ENCODE measurements around the gene GPR78.
A peak's percentile ranks its signal among the peaks of the same experiment; 100 is the strongest.

The GPR78 gene

DNA sequence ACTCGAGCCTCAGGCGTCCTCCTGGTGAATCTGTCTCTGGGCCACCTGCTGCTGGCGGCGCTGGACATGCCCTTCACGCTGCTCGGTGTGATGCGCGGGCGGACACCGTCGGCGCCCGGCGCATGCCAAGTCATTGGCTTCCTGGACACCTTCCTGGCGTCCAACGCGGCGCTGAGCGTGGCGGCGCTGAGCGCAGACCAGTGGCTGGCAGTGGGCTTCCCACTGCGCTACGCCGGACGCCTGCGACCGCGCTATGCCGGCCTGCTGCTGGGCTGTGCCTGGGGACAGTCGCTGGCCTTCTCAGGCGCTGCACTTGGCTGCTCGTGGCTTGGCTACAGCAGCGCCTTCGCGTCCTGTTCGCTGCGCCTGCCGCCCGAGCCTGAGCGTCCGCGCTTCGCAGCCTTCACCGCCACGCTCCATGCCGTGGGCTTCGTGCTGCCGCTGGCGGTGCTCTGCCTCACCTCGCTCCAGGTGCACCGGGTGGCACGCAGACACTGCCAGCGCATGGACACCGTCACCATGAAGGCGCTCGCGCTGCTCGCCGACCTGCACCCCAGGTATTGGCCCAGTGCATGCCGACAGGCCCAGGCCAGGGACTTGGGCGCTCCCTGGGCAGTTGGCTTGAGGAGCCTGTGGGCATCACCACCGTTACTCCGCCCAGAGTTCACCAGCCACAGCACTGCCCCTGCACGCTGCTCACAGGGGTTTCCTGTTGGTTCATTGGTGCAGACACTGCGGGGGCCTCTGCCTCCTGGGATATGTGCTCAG lies 1.1 kb downstream of the GPR78 start:
- 32% methylated on average over 66 of the region's 66 CpGs for WGBS
- peak overlapping the region; percentile 49 for H3K4me3 ChIP-seq (ENCODE audit: low read length)
- H3K27me3 ChIP-seq (ENCODE audit: insufficient read depth, low read length) = peaks cover 61% of the 10 kb centered on the region

DNA sequence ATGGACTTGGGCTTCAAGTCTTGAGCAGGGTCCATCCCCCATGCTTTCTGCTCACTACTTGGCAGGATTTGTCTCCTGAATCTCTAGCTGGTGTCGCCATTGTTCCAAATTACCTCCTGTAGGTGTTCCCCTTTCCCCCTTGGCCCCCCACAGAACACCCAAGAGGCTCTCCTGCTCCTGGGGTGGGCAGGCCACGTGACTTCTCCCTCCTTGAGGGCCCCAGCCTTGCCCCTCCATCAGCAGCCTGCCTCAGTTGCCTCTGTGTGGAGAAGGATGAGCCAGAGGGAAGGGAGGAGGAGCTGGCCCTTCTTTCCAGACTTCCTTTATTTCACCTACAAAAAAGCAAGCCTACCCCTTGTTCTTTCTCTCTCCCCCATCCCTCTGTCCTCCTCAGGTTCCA lies 1.8 kb downstream of the GPR78 start:
- H3K9ac ChIP-seq (ENCODE audit: low read depth, low read length) = no peak overlapping the region
- peaks cover 4% of the 10 kb centered on the region; the same call in 1 of the 2 replicates for H3K4me1 ChIP-seq (ENCODE audit: insufficient read depth, low read length)
- H3K9me3 ChIP-seq (ENCODE audit: insufficient read depth, low read depth, low read length) = no peaks in the 10 kb centered on the region
- no peaks in the 10 kb centered on the region for H3K36me3 ChIP-seq (ENCODE audit: insufficient read depth, low read length)
- H3K4me3 ChIP-seq (ENCODE audit: low read length) = no peak overlapping the region
- 72% methylated on average over 2 of the region's 2 CpGs for WGBS
- peaks cover 58% of the 10 kb centered on the region for H3K27me3 ChIP-seq (ENCODE audit: insufficient read depth, low read length)
- no peak overlapping the region for H3K27ac ChIP-seq (ENCODE audit: low read depth, low read length)

More for the DNA sequence above, 1.1 kb downstream of the GPR78 start:
- Histone ChIP-seq H3K9me3 (ENCODE audit: insufficient read depth, low read depth, low read length) (no peaks in the 10 kb centered on the region), H3K27ac (ENCODE audit: low read depth, low read length) (no peak overlapping the region), H3K9ac (ENCODE audit: low read depth, low read length) (no peak overlapping the region), H3K4me1 (ENCODE audit: insufficient read depth, low read length) (peaks cover 4% of the 10 kb centered on the region; the same call in 1 of the 2 replicates), H3K36me3 (ENCODE audit: insufficient read depth, low read length) (no peaks in the 10 kb centered on the region)

DNA sequence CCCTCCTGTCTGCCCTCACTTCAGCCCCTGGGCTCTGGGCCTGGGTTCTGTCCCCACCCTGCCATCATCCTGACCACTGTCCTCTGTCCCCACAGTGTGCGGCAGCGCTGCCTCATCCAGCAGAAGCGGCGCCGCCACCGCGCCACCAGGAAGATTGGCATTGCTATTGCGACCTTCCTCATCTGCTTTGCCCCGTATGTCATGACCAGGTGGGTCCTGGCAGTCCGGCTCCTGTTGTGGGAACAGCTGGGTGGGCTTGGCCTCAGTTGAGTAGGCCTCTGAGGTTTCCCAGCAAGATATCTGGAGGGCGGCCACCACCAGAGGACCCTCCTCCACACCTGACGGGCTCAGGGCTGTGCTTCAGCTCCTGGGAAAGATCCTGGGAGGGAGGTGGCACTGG lies 2.2 kb downstream of the GPR78 start:
- no peak overlapping the region for H3K27ac ChIP-seq (ENCODE audit: low read depth, low read length)
- no peak overlapping the region for H3K9ac ChIP-seq (ENCODE audit: low read depth, low read length)
- peaks cover 54% of the 10 kb centered on the region for H3K27me3 ChIP-seq (ENCODE audit: insufficient read depth, low read length)
- H3K36me3 ChIP-seq (ENCODE audit: insufficient read depth, low read length) = no peaks in the 10 kb centered on the region
- no peaks in the 10 kb centered on the region for H3K9me3 ChIP-seq (ENCODE audit: insufficient read depth, low read depth, low read length)
- WGBS = 94% methylated on average over 12 of the region's 12 CpGs
- H3K4me3 ChIP-seq (ENCODE audit: low read length) = no peak overlapping the region
- H3K4me1 ChIP-seq (ENCODE audit: insufficient read depth, low read length) = peaks cover 4% of the 10 kb centered on the region; the same call in 1 of the 2 replicates

DNA sequence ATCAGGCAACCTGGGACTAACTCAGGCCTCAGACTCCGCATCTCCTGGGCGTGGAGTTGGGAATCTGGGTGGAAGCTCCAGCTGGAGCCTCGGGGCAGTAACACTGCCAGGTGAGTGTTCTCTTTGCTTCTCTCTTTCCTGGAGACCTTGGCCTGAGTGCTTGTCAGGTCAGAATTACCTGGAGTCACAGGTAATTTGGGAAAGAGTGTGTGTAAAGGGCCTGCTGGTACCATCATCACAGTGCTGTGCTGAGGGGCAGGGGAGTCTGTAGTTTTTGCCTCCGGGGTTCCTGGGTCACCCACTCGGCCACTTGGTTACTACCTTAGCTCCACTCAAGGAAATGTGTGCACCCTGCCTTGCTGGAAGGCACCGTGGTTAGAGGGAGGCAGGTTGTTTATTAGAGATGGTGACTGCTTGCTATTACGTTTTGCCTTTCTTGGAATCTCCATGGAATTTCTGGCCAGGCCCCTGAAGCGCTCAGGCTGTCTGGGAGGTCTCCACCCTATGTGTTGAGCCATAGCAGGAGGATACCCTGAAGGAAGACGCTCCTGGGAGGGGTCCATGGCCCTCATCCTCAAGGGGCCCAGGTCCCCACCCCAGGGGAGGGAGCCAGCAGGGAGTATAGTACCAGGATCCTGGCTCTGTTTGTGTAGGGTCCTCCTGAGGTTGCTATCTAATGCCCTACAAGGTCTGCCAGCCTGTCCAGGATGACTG lies 2.9 kb downstream of the GPR78 start:
- H3K36me3 ChIP-seq (ENCODE audit: insufficient read depth, low read length) = no peaks in the 10 kb centered on the region
- H3K27ac ChIP-seq (ENCODE audit: low read depth, low read length) = no peak overlapping the region
- H3K4me1 ChIP-seq (ENCODE audit: insufficient read depth, low read length) = peaks cover 4% of the 10 kb centered on the region; the same call in 1 of the 2 replicates
- no peak overlapping the region for H3K9ac ChIP-seq (ENCODE audit: low read depth, low read length)
- H3K4me3 ChIP-seq (ENCODE audit: low read length) = no peak overlapping the region
- H3K27me3 ChIP-seq (ENCODE audit: insufficient read depth, low read length) = peaks cover 51% of the 10 kb centered on the region
- no peaks in the 10 kb centered on the region for H3K9me3 ChIP-seq (ENCODE audit: insufficient read depth, low read depth, low read length)
- WGBS = 85% methylated on average over 9 of the region's 9 CpGs

DNA sequence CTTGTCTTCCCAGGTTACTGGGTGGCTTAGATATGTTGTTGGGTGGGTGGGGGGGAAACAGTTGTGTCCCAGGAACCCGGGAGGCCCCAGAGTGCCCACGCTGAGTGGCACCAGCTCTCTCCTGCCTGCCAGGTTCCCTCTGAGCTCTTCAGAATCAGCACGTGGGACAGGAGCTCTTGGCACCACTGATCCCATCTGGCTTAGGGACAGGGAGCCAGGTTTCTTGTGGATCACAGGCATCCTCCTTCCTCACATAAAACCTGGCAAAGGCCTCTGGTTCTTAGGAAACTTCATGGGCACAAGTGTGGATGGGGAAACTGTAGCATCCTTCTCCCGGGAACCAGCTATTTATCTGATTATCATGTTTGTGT lies 3.4 kb downstream of the GPR78 start:
- Histone ChIP-seq H3K27me3 (ENCODE audit: insufficient read depth, low read length) (peaks cover 49% of the 10 kb centered on the region), H3K4me1 (ENCODE audit: insufficient read depth, low read length) (peaks cover 4% of the 10 kb centered on the region; the same call in 1 of the 2 replicates), H3K27ac (ENCODE audit: low read depth, low read length) (no peak overlapping the region), H3K9ac (ENCODE audit: low read depth, low read length) (no peak overlapping the region), H3K9me3 (ENCODE audit: insufficient read depth, low read depth, low read length) (no peaks in the 10 kb centered on the region), H3K36me3 (ENCODE audit: insufficient read depth, low read length) (no peaks in the 10 kb centered on the region), H3K4me3 (ENCODE audit: low read length) (no peak overlapping the region)
- WGBS = 77% methylated on average over 4 of the region's 4 CpGs

DNA sequence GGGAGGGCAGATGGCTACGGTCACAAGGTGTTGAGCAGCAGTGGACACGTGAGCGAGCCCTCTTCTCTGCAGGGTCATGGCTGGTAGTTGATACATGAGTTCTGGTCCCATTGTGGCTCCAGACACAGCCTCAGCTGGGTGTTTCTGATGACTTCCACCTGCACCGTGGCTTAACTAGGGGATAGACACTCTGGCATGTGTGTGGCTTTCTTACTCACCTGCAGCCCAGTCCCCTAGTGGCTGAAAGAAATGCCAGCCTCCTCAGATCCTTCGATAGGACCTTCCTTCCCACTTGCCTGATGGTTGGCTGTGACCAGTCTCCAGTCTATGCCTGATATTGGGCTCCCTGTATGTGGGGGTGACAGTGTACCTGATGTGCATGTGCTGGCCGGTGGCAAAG lies 5.0 kb downstream of the GPR78 start:
- Histone ChIP-seq H3K27me3 (ENCODE audit: insufficient read depth, low read length) (peaks cover 36% of the 10 kb centered on the region), H3K4me1 (ENCODE audit: insufficient read depth, low read length) (peaks cover 5% of the 10 kb centered on the region; the same call in 1 of the 2 replicates)
- 72% methylated on average over 6 of the region's 6 CpGs for WGBS

DNA sequence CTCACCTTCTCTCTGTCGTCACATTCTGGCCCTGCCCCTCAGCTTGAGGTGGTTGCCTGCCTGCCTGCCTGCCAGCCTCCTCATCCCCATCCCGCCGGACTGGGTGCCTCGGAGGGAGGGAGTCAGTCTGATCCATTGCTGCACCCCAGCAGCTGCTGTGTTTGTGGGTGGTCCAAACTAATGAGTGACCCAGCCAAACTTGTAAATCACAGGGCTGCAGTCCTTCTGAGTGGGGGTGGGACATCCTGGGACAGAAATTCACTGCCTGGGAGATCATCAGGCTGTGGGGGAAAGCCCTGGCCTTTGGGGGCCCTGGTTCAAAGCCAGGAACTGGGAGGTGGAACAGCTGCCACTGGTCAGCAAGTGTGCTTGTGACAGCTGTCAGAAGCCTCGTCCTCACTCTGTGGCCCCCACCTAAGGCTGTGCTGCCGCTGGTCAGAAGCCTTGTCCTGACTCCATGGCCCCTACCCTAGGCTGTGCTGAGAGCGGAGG lies 5.6 kb downstream of the GPR78 start:
- H3K27ac ChIP-seq (ENCODE audit: low read depth, low read length) = no peak overlapping the region
- H3K4me3 ChIP-seq (ENCODE audit: low read length) = no peak overlapping the region
- WGBS = 85% methylated on average over 7 of the region's 7 CpGs

More for the DNA sequence above, 5.0 kb downstream of the GPR78 start:
- H3K9ac ChIP-seq (ENCODE audit: low read depth, low read length) = no peak overlapping the region
- H3K9me3 ChIP-seq (ENCODE audit: insufficient read depth, low read depth, low read length) = no peaks in the 10 kb centered on the region
- no peak overlapping the region for H3K27ac ChIP-seq (ENCODE audit: low read depth, low read length)
- H3K4me3 ChIP-seq (ENCODE audit: low read length) = no peak overlapping the region
- no peaks in the 10 kb centered on the region for H3K36me3 ChIP-seq (ENCODE audit: insufficient read depth, low read length)

DNA sequence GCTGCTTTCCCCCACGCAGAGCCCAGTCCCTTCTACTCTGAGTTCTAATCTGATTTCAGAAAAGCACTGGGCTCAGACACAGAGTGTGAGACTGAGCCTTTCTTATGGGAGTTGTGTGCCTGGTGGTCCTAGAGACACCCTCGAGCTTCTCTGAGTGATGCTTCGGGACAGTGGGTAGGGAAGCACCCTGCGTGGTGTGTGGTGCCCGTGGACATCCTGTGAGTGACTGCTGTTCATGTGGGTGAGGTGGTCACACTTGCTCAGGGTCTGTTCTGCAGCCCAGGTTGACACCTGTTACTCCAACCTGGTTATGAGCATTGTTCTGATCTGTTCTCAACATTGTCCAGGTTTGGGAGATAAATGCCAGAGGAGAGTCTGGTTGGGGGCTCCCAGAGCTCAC lies 6.1 kb downstream of the GPR78 start:
- Histone ChIP-seq H3K27ac (ENCODE audit: low read depth, low read length) (no peak overlapping the region), H3K4me1 (ENCODE audit: insufficient read depth, low read length) (peaks cover 5% of the 10 kb centered on the region; the same call in 1 of the 2 replicates), H3K36me3 (ENCODE audit: insufficient read depth, low read length) (no peaks in the 10 kb centered on the region), H3K9me3 (ENCODE audit: insufficient read depth, low read depth, low read length) (no peaks in the 10 kb centered on the region), H3K27me3 (ENCODE audit: insufficient read depth, low read length) (peaks cover 32% of the 10 kb centered on the region), H3K4me3 (ENCODE audit: low read length) (no peak overlapping the region), H3K9ac (ENCODE audit: low read depth, low read length) (no peak overlapping the region)
- WGBS = 76% methylated on average over 5 of the region's 5 CpGs

More for the DNA sequence above, 5.6 kb downstream of the GPR78 start:
- Histone ChIP-seq H3K27me3 (ENCODE audit: insufficient read depth, low read length) (peaks cover 34% of the 10 kb centered on the region), H3K4me1 (ENCODE audit: insufficient read depth, low read length) (peaks cover 5% of the 10 kb centered on the region; the same call in 1 of the 2 replicates), H3K9ac (ENCODE audit: low read depth, low read length) (no peak overlapping the region), H3K36me3 (ENCODE audit: insufficient read depth, low read length) (no peaks in the 10 kb centered on the region), H3K9me3 (ENCODE audit: insufficient read depth, low read depth, low read length) (no peaks in the 10 kb centered on the region)

DNA sequence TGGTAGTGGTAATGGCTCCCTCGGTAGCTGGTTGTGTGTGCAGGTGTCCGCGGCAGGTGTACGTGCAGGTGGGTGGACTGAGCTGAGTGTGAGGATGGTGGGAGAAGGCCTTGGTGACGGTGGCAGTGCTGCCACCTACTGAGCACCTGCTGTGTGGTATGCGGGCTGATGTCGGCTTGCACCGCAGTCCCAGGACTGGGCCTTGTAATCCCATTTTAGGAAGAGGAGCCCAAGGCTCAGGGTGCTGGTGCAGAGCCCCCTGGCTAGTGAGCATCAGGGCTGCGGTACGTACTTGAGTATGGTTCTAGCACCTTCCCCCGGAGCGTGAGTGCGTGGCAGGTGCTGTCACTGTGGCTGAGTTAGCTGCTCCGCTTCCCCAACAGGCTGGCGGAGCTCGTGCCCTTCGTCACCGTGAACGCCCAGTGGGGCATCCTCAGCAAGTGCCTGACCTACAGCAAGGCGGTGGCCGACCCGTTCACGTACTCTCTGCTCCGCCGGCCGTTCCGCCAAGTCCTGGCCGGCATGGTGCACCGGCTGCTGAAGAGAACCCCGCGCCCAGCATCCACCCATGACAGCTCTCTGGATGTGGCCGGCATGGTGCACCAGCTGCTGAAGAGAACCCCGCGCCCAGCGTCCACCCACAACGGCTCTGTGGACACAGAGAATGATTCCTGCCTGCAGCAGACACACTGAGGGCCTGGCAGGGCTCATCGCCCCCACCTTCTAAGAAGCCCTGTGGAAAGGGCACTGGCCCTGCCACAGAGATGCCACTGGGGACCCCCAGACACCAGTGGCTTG lies 6.7 kb downstream of the GPR78 start:
- Histone ChIP-seq H3K9ac (ENCODE audit: low read depth, low read length) (no peak overlapping the region), H3K9me3 (ENCODE audit: insufficient read depth, low read depth, low read length) (no peaks in the 10 kb centered on the region), H3K4me3 (ENCODE audit: low read length) (no peak overlapping the region), H3K27ac (ENCODE audit: low read depth, low read length) (no peak overlapping the region), H3K27me3 (ENCODE audit: insufficient read depth, low read length) (peaks cover 32% of the 10 kb centered on the region), H3K36me3 (ENCODE audit: insufficient read depth, low read length) (no peaks in the 10 kb centered on the region), H3K4me1 (ENCODE audit: insufficient read depth, low read length) (peaks cover 9% of the 10 kb centered on the region; the same call in 1 of the 2 replicates)
- 89% methylated on average over 37 of the region's 37 CpGs for WGBS

DNA sequence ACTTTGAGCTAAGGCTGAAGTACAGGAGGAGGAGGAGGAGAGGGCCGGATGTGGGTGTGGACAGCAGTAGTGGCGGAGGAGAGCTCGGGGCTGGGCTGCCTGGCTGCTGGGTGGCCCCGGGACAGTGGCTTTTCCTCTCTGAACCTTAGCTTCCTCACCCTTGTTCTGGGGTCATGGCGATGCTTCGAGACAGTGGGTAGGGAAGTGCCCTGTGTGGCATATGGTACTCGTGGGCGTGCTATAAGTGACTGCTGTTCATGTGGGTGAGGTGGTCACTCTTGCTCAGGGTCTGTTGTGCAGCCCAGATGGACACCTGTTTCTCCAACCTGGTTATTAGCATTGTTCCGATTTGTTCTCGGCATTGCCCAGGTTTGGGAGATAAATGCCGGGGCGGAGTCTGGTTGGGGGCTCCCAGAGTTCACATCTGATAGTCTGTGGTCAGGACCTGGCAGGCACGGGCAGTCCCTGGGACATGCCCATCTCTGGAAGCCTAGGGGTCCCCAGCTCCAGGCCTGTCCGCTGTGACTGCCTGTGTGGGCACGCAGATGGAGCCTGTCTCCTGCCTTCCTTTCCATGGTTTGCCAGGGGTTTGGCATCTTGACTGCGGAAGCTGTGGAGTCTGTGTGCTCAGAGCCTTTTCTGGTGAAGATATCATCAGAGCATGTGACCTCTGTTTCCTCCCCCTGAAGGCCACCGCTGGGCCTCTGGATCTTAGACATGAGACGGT lies 7.4 kb downstream of the GPR78 start:
- no peaks in the 10 kb centered on the region for H3K9me3 ChIP-seq (ENCODE audit: insufficient read depth, low read depth, low read length)
- WGBS = 82% methylated on average over 18 of the region's 18 CpGs
- H3K27me3 ChIP-seq (ENCODE audit: insufficient read depth, low read length) = peaks cover 31% of the 10 kb centered on the region
- no peak overlapping the region for H3K4me3 ChIP-seq (ENCODE audit: low read length)
- H3K36me3 ChIP-seq (ENCODE audit: insufficient read depth, low read length) = no peaks in the 10 kb centered on the region
- no peak overlapping the region for H3K27ac ChIP-seq (ENCODE audit: low read depth, low read length)
- peaks cover 15% of the 10 kb centered on the region; the same call in 1 of the 2 replicates for H3K4me1 ChIP-seq (ENCODE audit: insufficient read depth, low read length)
- H3K9ac ChIP-seq (ENCODE audit: low read depth, low read length) = no peak overlapping the region
